Liver (tissue), 3 donors: Measurements from ENCODE around the gene OR4C45.
A peak's percentile ranks its signal among the peaks of the same experiment; 100 is the strongest.

Source experiments
- CTCF ChIP-seq: fragments of 150-350 bp; IDR thresholded peaks from 2 replicates; pipeline ENCODE4 v1.5.1; 2017; ENCODE audit warnings: improper control_type of control experiment, low read depth, low read length; ENCODE audit not compliant: missing input control
- RAD21 ChIP-seq, 2 donors: IDR thresholded peaks; 2 replicates each; pipeline ENCODE4 v1.6.1; 2016; ENCODE audit warnings: antibody characterized with exemption in 2 of 2, mild to moderate bottlenecking in 2 of 2
- donor health status: healthy.
- donor health status: healthy.

- peak; percentile 66 for TF ChIP-seq CTCF
- peak; percentile 83 to 86 for TF ChIP-seq RAD21 (IDR thresholded peaks at IDR 0.05)
Measured at GRCh38 chr11:49995565-49995964, 37.1 kb upstream of the OR4C45 start.
